ENCODE measurements around the gene WNT3A.

- TF ChIP-seq CTCF (IDR thresholded peaks at IDR 0.05; ENCODE audit: insufficient read depth, low read length) (no peak), REST (IDR thresholded peaks at IDR 0.05; ENCODE audit: insufficient replicate concordance, low read depth) (no peak), SPI1 (IDR thresholded peaks at IDR 0.05; ENCODE audit: borderline replicate concordance, low read depth) (no peak)
Measured at GRCh38 chr1:228062812-228063211, 56.0 kb downstream of the WNT3A start.

All from HL-60 (cell line).